ENCODE measurements around the gene SEPTIN5.

GRCh38 chr22:19705181-19705934 lies 8.9 kb upstream of the SEPTIN5 start:
- TF ChIP-seq POLR2A (IDR thresholded peaks at IDR 0.05), result no peak
- no peak for TF ChIP-seq CTCF (IDR thresholded peaks at IDR 0.05)
- TF ChIP-seq EP300 (IDR thresholded peaks at IDR 0.05), result no peak

All from gastroesophageal sphincter (tissue), 3 donors.